Esophagus muscularis mucosa (tissue), 4 donors: Measurements from ENCODE around the gene SYT15. TPM values are rescaled to one million over a fixed set of nuclear protein-coding genes. Genes with fewer than 3 reads are reported as not detected.

ENCODE experiments used
- DNase-seq: peaks from one replicate; pipeline ENCODE4 v3.0.0-alpha.2; 2017; ENCODE audit errors: extremely low spot score
- H3K27ac ChIP-seq, 4 donors: fragments of 200-600 bp; sonication (generic); replicated peaks in 1 of 4; 1 replicate in 3 of 4; 2 replicates in 1 of 4; pipeline ENCODE4 v1.5.1; 2016 to 2019; ENCODE audit warnings: mild to moderate bottlenecking in 1 of 4
- H3K27me3 ChIP-seq, 4 donors: fragments of 200-600 bp; sonication (generic); one replicate each; pipeline versions ENCODE4 v1.5.1 to v1.6.0; 2016 to 2019
- H3K36me3 ChIP-seq, 4 donors: fragments of 200-600 bp; sonication (generic); one replicate each; pipeline ENCODE4 v1.5.1; 2016 to 2019
- H3K4me1 ChIP-seq, 4 donors: fragments of 200-600 bp; sonication (generic); one replicate each; pipeline ENCODE4 v1.5.1; 2016 to 2019
- H3K4me3 ChIP-seq, 4 donors: fragments of 200-600 bp; sonication (generic); 1 replicate in 2 of 4; 2 replicates in 2 of 4; pipeline ENCODE4 v1.5.1; 2016 to 2019; ENCODE audit warnings: mild to moderate bottlenecking in 4 of 4, moderate library complexity in 1 of 4
- H3K9me3 ChIP-seq, 4 donors: fragments of 200-600 bp; sonication (generic); 1 replicate in 3 of 4; 2 replicates in 1 of 4; pipeline ENCODE4 v1.5.1; 2016 to 2019
- EP300 ChIP-seq: sonication (generic); formaldehyde crosslinking; IDR thresholded peaks from one replicate; pipeline ENCODE4 v1.6.1; 2017; ENCODE audit warnings: antibody characterized with exemption
- POLR2A ChIP-seq: fragments of 450-650 bp; IDR thresholded peaks from one replicate; pipeline ENCODE4 v1.6.1; 2017; ENCODE audit warnings: antibody characterized with exemption, moderate library complexity, mild to moderate bottlenecking, low read depth
- POLR2AphosphoS5 ChIP-seq, 2 donors: sonication (generic); formaldehyde crosslinking; IDR thresholded peaks; one replicate each; pipeline ENCODE4 v1.6.1; 2017; ENCODE audit warnings: antibody characterized with exemption in 2 of 2
- WGBS: methylation state at CpG from one replicate; pipeline ENCODE4 v1.1.5; 2018; 5-methylcytosine and 5-hydroxymethylcytosine counted together
- intact Hi-C: fragments of 100-400 bp; cut with DNase I; formaldehyde crosslinking; loops from one replicate; pipeline ENCODE4 v1.15.1; 2023
- total RNA-seq, 4 donors: library from RNA; depleted of rRNA; stranded (reverse); fragments of >200 nt; gene quantifications; one replicate each; pipeline versions ENCODE4 v1.1.0 to v1.2.1, GENCODE V29; 2016
- TF ChIP-seq, protein P1 (sequence below), 3 experiments: fragments of 200-600 bp in 2 of 3; fragments of 450-650 bp in 1 of 3; sonication (generic) in 2 of 3; IDR thresholded peaks; one replicate each; pipeline ENCODE4 v1.5.1; 2017 to 2019; ENCODE audit warnings: antibody characterized with exemption in 3 of 3, mild to moderate bottlenecking in 2 of 3, moderate library complexity in 1 of 3

The SYT15 gene
- total RNA-seq, 4 donors from 2014 or later = 2.1 to 7.4 (median 5.4) TPM

DNA sequence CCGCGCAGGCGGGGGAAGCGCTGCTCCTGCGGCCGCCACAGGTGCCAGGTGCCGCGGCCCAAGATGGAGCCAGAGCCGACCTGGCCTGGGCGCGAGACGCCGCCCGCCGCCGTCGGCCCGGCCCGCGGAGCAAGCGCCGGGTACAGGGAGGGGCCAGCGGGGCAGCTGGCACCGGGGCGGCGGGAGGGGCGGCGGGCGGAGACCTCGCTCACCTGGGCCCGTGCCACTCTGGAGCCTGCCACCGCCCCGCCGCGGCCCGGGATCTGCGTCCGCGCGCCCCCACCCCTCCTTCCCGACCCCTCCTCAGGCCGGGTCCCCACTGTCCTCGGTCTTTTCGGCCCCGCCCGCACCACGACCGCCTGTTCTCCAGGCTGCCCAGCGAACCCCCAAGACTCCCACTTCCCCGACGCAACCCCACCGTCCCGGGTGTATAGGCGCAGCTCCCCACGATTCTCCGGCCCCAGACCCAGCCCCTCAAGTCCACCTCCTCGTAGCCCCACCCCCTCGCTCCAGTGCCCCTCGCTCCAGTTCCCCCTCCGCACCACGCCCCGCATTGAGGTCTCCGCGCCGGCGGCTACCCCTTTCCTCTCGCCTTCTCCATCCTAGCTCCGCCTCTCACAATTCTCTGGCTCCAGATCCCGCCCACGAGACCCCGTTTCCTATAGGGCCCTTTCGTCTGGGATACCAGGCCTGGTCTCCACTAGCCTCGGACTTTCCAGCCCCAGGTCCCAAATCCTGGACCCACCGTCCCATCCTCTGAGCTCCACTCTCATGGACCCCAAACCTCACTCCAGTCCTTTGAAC lies 22.2 kb upstream of the SYT15 start, which contains the start of gene GPRIN2:
Gene GPRIN2, minus strand, starts transcription at position 144 of the 804 bp plus-strand sequence. CDS start 5,922 bp downstream, outside the sequence.
- intact Hi-C loops = no loop called here
- Histone ChIP-seq H3K4me3 (peak within 1 kb of the TSS; percentile 49 to 64 (median 54)), H3K4me1 (peaks cover 13 to 17% (median 15%) of the 10 kb centered on the region in 4 donors), H3K36me3 (no peaks in the 10 kb centered on the region), H3K27ac (no peak within 1 kb of the TSS), H3K9me3 (no peaks in the 10 kb centered on the region), H3K27me3 (peaks cover 14 to 85% (median 26%) of the 10 kb centered on the region in 4 donors)
- TF ChIP-seq, protein P1, sequence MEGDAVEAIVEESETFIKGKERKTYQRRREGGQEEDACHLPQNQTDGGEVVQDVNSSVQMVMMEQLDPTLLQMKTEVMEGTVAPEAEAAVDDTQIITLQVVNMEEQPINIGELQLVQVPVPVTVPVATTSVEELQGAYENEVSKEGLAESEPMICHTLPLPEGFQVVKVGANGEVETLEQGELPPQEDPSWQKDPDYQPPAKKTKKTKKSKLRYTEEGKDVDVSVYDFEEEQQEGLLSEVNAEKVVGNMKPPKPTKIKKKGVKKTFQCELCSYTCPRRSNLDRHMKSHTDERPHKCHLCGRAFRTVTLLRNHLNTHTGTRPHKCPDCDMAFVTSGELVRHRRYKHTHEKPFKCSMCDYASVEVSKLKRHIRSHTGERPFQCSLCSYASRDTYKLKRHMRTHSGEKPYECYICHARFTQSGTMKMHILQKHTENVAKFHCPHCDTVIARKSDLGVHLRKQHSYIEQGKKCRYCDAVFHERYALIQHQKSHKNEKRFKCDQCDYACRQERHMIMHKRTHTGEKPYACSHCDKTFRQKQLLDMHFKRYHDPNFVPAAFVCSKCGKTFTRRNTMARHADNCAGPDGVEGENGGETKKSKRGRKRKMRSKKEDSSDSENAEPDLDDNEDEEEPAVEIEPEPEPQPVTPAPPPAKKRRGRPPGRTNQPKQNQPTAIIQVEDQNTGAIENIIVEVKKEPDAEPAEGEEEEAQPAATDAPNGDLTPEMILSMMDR (IDR thresholded peaks at IDR 0.05) = no peak
- TF ChIP-seq POLR2A (no peak), EP300 (no peak), POLR2AphosphoS5 (IDR thresholded peaks at IDR 0.05) (no peak)
- 6% methylated on average over 61 of the region's 74 CpGs for WGBS
- DNase-seq = no peak

DNA sequence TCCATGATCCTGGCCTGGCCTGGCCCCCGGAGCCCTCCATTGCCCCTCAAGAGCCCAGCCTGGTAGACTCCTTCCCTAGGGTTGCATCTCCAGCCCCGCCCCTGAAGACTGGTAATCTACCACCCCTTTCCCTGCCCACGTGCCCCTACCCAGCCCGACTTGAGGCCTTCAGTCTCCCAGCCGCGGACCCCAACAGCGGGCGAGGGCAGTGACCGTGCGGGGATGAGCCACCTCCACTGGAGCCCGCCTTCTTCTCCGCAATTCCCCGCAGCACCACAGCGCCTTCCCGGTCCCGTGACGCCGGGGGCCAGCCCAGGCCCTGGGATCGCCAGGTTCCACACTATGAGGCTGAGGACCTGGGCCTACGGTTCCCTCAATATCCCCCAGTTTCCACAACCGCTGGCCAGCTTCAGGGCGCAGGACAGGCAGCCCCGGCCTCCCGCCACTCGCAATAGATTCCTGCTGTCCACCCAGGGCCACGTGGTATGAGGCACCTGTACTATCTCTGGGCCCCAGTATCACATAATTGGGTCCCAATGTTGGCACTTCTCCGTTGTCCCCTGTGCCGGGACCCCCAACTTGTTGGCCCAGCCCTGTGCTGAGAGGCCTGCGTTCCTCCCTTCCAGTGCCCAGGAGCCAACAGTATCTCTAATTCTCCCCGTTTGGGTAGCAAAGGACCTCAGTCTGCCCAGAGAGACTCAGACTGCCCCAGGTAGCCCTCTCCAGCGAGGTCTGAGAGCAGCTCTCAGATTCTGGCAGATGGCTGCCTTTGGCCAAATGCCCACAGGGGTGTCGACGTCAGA lies 21.4 kb upstream of the SYT15 start:
- H3K36me3 ChIP-seq = no peaks in the 10 kb centered on the region
- no peaks in the 10 kb centered on the region for H3K9me3 ChIP-seq
- no peak for DNase-seq
- intact Hi-C loops = no loop called here
- H3K27ac ChIP-seq = no peak overlapping the region
- peaks cover 13 to 17% (median 15%) of the 10 kb centered on the region in 4 donors for H3K4me1 ChIP-seq
- 88% methylated on average over 33 of the region's 33 CpGs for WGBS
- peaks cover 14 to 79% (median 26%) of the 10 kb centered on the region in 4 donors for H3K27me3 ChIP-seq
- TF ChIP-seq POLR2AphosphoS5 (IDR thresholded peaks at IDR 0.05) (no peak), EP300 (no peak), POLR2A (no peak)
- TF ChIP-seq, protein P1 (IDR thresholded peaks at IDR 0.05) = no peak
- peak overlapping the region in 1 of 4 donors; percentile 53 for H3K4me3 ChIP-seq

DNA sequence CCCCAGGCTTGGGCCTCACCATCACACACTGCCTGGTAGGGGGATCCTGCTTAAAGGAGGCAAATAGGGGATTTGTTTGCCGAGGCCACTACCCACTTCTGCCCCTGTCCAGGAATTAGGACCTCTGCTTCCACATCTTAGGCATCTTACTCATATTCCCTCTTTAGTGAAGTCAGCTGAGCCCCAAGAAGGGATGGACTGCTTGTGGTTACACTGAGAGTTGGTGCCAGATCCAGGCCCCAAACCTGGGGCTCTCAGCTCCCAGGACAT lies 20.9 kb upstream of the SYT15 start:
- intact Hi-C loops = no loop called here
- peaks cover 13 to 17% (median 15%) of the 10 kb centered on the region in 4 donors for H3K4me1 ChIP-seq
- WGBS = 63% methylated on average over 1 of the region's 1 CpG
- H3K9me3 ChIP-seq = no peaks in the 10 kb centered on the region
- no peak overlapping the region for H3K4me3 ChIP-seq
- H3K27me3 ChIP-seq = peaks cover 14 to 73% (median 26%) of the 10 kb centered on the region in 4 donors
- TF ChIP-seq POLR2AphosphoS5 (IDR thresholded peaks at IDR 0.05) (no peak), POLR2A (no peak), EP300 (no peak)
- TF ChIP-seq, protein P1 (IDR thresholded peaks at IDR 0.05) = no peak
- no peak overlapping the region for H3K27ac ChIP-seq
- H3K36me3 ChIP-seq = no peaks in the 10 kb centered on the region
- DNase-seq = no peak

DNA sequence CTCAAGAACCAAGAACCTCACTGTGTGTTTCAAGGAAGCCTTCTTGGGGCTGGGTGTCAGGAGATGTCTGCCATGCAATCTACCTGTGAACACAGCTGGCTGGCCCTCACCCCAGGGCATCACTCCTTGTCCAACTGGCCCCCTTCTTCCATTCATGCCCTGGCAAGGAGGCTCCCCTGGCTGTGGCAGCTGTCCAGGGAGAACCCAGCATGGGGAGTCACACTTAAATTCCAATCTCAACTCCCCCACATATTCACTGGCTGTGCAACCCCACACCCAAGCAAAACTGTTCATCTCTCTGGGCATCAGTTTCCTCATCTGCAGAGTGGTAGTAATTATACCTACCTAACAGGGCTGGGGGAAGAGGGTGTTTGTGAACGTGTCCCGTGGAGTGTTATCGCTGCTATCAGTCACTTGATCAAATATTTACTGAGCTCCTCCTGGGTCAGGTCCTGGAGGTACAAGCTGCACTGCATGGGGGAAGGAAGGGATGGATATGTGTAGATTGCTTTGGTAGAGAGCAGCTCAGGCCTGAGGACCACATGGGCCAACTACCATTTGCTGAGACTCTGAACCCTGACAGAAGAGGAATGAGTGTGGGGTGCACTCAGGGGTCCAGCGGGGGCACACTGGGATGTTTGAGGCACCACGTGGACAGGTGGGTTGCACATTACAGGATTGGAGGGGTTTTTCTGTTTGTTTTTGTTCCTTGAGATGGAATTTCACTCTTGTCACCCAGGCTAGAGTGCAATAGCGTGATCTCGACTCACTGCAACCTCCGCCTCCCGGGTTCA lies 20.3 kb upstream of the SYT15 start:
- TF ChIP-seq EP300 (no peak), POLR2AphosphoS5 (IDR thresholded peaks at IDR 0.05) (no peak), POLR2A (no peak)
- TF ChIP-seq, protein P1 (IDR thresholded peaks at IDR 0.05) = no peak
- no peaks in the 10 kb centered on the region for H3K9me3 ChIP-seq
- intact Hi-C loops = no loop called here
- DNase-seq = no peak
- peaks cover 13 to 17% (median 15%) of the 10 kb centered on the region in 4 donors for H3K4me1 ChIP-seq
- no peak overlapping the region for H3K27ac ChIP-seq
- peaks cover 14 to 68% (median 26%) of the 10 kb centered on the region in 4 donors for H3K27me3 ChIP-seq
- 86% methylated on average over 9 of the region's 9 CpGs for WGBS
- H3K4me3 ChIP-seq = no peak overlapping the region
- no peaks in the 10 kb centered on the region for H3K36me3 ChIP-seq
